GM10248 (cell line): ENCODE results near the gene AMTN.

Experiments
- CTCF ChIA-PET: fragments of 300-600 bp; sonication (Branson Sonifier 250); formaldehyde crosslinking; extraction: SDS; loops from one replicate; lab custom pipeline; 2021; ENCODE audit warnings: antibody characterized with exemption; lab: Yijun Ruan, JAX
- POLR2A ChIA-PET: fragments of 350-650 bp; sonication (Branson Sonifier 250); formaldehyde crosslinking; extraction: SDS; loops from one replicate; lab custom pipeline; 2020; ENCODE audit warnings: antibody characterized with exemption; lab: Yijun Ruan, JAX
- DNase-seq: peaks from one replicate; pipeline ENCODE4 v3.0.0; 2012; ENCODE audit errors: extremely low spot score
- TF ChIP-seq, protein P1 (sequence below): IDR thresholded peaks from 2 replicates; pipeline ENCODE4 v1.5.1; 2012; ENCODE audit warnings: mild to moderate bottlenecking, low read depth; ENCODE audit errors: extremely low read depth, missing control alignments, control extremely low read depth

The AMTN gene

GRCh38 chr4:70505151-70505748, 13.1 kb upstream of the AMTN start:
- ChIA-PET POLR2A (no interaction called here), CTCF (interaction anchor here (0.6 to 2.5 kb wide), 11 partner anchors 14 to 323 kb away, joined by 3 to 9 read pairs (median 3); no protein-coding TSS in a partner anchor)
- TF ChIP-seq, protein P1, sequence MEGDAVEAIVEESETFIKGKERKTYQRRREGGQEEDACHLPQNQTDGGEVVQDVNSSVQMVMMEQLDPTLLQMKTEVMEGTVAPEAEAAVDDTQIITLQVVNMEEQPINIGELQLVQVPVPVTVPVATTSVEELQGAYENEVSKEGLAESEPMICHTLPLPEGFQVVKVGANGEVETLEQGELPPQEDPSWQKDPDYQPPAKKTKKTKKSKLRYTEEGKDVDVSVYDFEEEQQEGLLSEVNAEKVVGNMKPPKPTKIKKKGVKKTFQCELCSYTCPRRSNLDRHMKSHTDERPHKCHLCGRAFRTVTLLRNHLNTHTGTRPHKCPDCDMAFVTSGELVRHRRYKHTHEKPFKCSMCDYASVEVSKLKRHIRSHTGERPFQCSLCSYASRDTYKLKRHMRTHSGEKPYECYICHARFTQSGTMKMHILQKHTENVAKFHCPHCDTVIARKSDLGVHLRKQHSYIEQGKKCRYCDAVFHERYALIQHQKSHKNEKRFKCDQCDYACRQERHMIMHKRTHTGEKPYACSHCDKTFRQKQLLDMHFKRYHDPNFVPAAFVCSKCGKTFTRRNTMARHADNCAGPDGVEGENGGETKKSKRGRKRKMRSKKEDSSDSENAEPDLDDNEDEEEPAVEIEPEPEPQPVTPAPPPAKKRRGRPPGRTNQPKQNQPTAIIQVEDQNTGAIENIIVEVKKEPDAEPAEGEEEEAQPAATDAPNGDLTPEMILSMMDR, result peak; percentile 98
- peak; percentile 47 for DNase-seq

- CTCF ChIA-PET, result interaction anchor here (1.0 kb wide), 1 partner anchor 19 kb away, joined by 3 read pairs; no protein-coding TSS in a partner anchor
- POLR2A ChIA-PET, result no interaction called here
- TF ChIP-seq, protein P1, result no peak
- DNase-seq, result no peak
These were observed 9.6 kb upstream of the AMTN start for GRCh38 chr4:70508801-70509200.

- ChIA-PET CTCF (interaction anchor here (0.8 to 2.7 kb wide), 3 partner anchors 9 to 49 kb away, joined by 4 to 9 read pairs (median 4); no protein-coding TSS in a partner anchor), POLR2A (no interaction called here)
- TF ChIP-seq, protein P1, result no peak
- no peak for DNase-seq
These were observed 7.0 kb upstream of the AMTN start for GRCh38 chr4:70511365-70511764.

GRCh38 chr4:70515367-70516250, 2.8 kb upstream of the AMTN start:
- ChIA-PET POLR2A (no interaction called here), CTCF (no interaction called here)
- TF ChIP-seq, protein P1, result no peak
- DNase-seq, result no peak

DNA sequence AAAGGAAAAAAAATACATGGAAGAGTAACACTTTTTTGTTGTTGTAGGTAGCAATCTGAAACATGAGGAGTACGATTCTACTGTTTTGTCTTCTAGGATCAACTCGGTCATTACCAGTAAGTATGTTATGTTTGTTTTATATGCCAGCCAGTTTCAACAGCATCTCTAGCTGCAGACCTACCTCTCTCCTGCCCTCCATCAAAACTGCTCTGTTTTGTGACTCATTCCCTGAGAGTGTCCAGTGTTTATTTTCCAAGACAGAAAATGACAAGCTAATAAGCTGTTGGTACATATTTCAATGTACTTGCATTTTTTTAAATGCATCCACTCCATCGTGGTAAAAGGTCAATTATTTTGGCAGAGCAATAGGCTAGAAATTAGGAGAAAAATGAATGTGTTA, 347 bp downstream of the AMTN start:
- no peak for DNase-seq
- TF ChIP-seq, protein P1, result no peak
- POLR2A ChIA-PET, result no interaction called here
- CTCF ChIA-PET, result no interaction called here

DNA sequence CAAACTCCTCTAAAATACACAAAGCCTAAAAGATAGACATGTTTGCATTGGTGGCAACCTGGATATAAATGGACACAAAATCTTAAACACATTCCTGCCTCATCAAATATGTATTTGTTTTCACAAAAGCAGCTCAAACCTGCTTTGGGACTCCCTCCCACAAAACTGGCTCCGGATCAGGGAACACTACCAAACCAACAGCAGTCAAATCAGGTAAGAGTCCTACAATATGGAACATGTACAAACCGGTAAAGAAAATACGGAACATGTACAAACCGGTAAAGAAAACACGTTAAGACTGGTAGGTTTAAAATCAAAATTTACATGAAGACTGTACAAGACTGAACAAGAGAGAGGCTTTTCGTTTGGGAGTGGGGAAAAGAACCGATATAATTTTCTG, 4.3 kb downstream of the AMTN start:
- DNase-seq, result no peak
- ChIA-PET POLR2A (no interaction called here), CTCF (interaction anchor here (1.3 kb wide), 1 partner anchor 10 kb away, joined by 6 read pairs; no protein-coding TSS in a partner anchor)
- TF ChIP-seq, protein P1, result no peak
